Stimulated activated effector memory CD8-positive, alpha-beta T cell treated with anti-CD3 and anti-CD28 coated beads, Interleukin-12 subunit alpha, Interleukin-12 subunit beta, amount 100 ng/mL, for 72 hours (primary cell): ENCODE measurements around the gene TMCC2.
"Not testable (repeated sequence)": the region's sequence is repeated elsewhere in the genome, so short reads cannot be mapped to it uniquely, and the experiment has no call there.

ENCODE experiments used
- ATAC-seq: fragments of 150-1000 bp; cut with Tn5 transposase; 2 replicates; pipeline ENCODE4 v1.10.0; 2021
- DNase-seq, 2 donors: peaks; one replicate each; pipeline ENCODE4 v3.0.0; 2021 to 2022; ENCODE audit warnings: low spot score in 2 of 2
- H3K27ac Mint-ChIP-seq: one replicate; pipeline ENCODE4 v1.8.0; 2022; ENCODE audit warnings: mild to moderate bottlenecking, mixed read lengths
- H3K36me3 Mint-ChIP-seq: one replicate; pipeline ENCODE4 v1.8.0; 2022; ENCODE audit warnings: mild to moderate bottlenecking, mixed read lengths
- H3K4me1 Mint-ChIP-seq: one replicate; pipeline ENCODE4 v1.8.0; 2022; ENCODE audit warnings: mixed read lengths
- H3K4me3 Mint-ChIP-seq: one replicate; pipeline ENCODE4 v1.8.0; 2022; ENCODE audit warnings: mild to moderate bottlenecking, mixed read lengths
- H3K9me3 Mint-ChIP-seq: one replicate; pipeline ENCODE4 v1.8.0; 2022; ENCODE audit warnings: mixed read lengths

Gene TMCC2, protein sequence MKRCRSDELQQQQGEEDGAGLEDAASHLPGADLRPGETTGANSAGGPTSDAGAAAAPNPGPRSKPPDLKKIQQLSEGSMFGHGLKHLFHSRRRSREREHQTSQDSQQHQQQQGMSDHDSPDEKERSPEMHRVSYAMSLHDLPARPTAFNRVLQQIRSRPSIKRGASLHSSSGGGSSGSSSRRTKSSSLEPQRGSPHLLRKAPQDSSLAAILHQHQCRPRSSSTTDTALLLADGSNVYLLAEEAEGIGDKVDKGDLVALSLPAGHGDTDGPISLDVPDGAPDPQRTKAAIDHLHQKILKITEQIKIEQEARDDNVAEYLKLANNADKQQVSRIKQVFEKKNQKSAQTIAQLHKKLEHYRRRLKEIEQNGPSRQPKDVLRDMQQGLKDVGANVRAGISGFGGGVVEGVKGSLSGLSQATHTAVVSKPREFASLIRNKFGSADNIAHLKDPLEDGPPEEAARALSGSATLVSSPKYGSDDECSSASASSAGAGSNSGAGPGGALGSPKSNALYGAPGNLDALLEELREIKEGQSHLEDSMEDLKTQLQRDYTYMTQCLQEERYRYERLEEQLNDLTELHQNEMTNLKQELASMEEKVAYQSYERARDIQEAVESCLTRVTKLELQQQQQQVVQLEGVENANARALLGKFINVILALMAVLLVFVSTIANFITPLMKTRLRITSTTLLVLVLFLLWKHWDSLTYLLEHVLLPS

DNA sequence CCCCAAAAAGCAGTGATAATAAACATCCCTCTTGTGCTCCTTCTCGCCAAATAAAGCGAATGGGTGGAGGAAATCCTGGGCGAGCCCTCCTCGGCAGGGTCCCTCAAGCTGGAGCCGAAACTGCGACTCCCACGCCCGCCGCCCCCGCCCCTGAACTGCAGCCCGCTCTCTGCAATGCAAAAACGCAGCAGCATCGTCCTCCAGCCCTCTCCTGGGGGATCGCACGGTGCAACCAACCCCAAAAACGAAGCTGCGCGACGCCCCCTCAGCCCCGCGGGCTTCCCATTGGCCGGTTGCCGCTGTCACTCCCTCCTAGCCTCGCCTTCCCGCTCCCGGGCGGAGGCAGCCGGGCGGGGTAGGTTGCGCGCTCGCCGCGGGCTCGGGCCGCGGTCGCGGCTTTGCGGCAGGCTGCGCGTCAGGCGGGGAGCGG lies at the start of gene TMCC2:
TMCC2 (plus strand) TSS at position 363 of the 430 bp plus-strand sequence. CDS start 619 bp downstream, outside the sequence.
- peaks cover 45% of the 10 kb centered on the region for H3K4me1 Mint-ChIP-seq
- H3K9me3 Mint-ChIP-seq: no peaks in the 10 kb centered on the region
- H3K4me3 Mint-ChIP-seq: peak within 1 kb of the TSS; percentile 93
- peak; percentile 92 for ATAC-seq
- H3K36me3 Mint-ChIP-seq: peaks cover 5% of the 10 kb centered on the region
- H3K27ac Mint-ChIP-seq: peak within 1 kb of the TSS; percentile 59
- peak; percentile 75 to 92 for DNase-seq

DNA sequence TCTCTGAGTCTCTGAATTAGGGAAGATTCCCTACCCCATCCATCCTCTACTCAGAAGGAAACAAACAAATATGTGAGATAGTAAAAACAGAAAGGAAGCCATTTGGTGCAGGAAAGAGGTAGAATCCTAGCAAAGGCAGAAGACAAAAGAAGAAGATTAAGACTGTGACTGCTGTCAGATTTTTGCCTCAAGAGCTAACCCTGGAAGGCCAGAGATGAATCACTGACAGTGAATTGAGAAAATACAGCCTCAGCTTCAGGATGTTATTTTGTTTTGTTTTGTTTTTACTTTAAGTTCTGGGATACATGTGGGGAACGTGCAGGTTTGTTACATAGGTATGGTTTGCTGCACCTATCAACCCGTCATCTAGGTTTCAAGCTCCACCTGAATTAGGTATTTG lies 47.9 kb upstream of the TMCC2 start:
- DNase-seq: no peak
- no peak overlapping the region for H3K4me3 Mint-ChIP-seq
- ATAC-seq: peak; percentile 67
- no peak overlapping the region for H3K27ac Mint-ChIP-seq
- no peaks in the 10 kb centered on the region for H3K9me3 Mint-ChIP-seq
- H3K4me1 Mint-ChIP-seq: peaks cover 39% of the 10 kb centered on the region
- peaks cover 87% of the 10 kb centered on the region for H3K36me3 Mint-ChIP-seq

DNA sequence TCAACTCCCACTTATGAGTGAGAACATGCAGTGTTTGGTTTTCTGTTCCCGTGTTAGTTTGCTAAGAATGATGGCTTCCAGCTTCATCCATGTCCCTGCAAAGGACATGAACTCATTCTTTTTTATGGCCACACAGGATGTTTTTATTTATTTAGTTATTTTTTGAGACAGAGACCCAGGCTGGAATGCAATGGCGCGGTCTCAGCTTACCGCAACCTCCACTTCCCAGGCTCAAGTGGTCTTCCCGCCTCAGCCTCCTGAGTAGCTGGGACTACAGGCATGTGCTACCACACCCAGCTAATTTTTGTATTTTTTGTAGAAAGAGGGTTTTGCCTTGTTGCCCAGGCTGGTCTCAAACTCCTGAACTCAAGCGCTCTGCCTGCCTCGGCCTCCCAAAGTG lies 47.4 kb upstream of the TMCC2 start:
- H3K27ac Mint-ChIP-seq, H3K4me3 Mint-ChIP-seq, ATAC-seq, H3K9me3 Mint-ChIP-seq, DNase-seq: not testable (repeated sequence)
- peaks cover 39% of the 10 kb centered on the region for H3K4me1 Mint-ChIP-seq
- peaks cover 84% of the 10 kb centered on the region for H3K36me3 Mint-ChIP-seq

DNA sequence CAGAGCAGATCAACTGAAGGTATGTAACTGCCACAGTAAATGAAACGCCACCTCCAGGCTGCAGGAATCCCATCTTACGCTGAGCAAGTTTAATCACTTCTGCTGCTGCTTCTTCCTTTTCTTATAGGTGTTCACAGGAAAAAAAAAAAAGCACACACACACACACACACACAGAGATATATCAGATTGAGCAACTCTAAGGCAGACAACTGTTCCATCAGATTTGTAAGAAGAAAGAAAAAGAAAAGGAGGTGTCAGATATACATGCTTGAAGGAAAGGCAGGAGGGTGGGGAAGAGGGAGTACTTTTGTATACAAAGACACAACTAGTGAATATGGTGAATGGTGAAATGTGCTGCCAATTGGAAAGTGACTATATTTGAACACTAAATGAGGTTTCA lies 44.8 kb upstream of the TMCC2 start:
- peaks cover 76% of the 10 kb centered on the region for H3K36me3 Mint-ChIP-seq
- no peak overlapping the region for H3K27ac Mint-ChIP-seq
- no peak overlapping the region for H3K4me3 Mint-ChIP-seq
- DNase-seq (no peak), ATAC-seq (no peak)
- H3K4me1 Mint-ChIP-seq: peaks cover 63% of the 10 kb centered on the region
- no peaks in the 10 kb centered on the region for H3K9me3 Mint-ChIP-seq

DNA sequence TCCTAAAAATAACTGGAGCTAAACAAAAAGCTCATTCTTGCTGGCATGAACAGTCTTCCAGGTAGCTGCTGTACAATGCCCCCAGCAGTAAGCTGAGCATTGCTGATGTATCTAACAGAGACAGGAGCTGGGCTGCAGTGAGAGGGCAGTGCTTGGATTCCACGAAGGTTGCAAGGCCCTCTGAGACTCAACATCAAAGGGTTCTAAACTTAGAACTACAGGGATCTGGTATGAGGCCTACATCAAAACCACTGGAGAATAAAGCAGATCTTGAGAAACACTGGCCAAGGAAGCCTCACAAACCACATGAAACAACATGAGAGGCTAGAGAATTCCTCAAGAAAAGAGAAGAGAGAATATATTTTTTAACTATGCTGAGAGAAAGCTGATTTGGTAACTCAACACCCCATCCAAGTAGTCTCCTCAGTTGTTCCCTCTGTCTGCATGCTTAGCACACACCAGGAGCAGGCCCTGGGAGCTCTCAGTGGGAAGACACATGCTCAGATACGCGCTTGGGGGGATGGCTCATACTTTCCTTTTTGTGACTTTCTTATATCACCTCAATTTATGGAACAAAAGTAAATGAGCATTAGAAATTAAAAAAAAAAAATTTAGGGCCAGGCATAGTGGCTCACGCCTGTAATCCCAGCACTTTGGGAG lies 43.9 kb upstream of the TMCC2 start:
- Mint-ChIP-seq H3K4me3 (peak overlapping the region; percentile 27), H3K27ac (peak overlapping the region; percentile 90), H3K4me1 (peaks cover 64% of the 10 kb centered on the region), H3K36me3 (peaks cover 68% of the 10 kb centered on the region), H3K9me3 (no peaks in the 10 kb centered on the region)
- ATAC-seq (no peak), DNase-seq (no peak)

DNA sequence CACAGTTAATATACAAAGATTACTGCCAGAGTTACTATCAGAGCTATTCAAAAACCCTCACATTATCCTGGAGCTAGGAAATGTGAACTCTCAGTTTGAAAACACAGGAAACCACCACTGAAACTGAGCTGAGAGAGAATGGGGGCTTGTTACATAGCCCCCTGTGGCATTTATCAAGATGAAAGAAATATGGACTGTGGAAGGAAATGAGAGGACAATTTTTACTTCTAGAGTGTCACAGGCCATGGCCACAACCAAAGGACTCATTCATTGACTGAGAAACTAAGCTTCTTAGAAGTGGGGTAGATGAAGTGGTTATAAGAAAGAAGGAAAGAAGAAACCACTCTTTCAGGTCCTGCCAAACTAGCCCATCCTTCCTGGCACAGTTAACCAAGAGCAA lies 41.6 kb upstream of the TMCC2 start:
- Mint-ChIP-seq H3K9me3 (no peaks in the 10 kb centered on the region), H3K27ac (peak overlapping the region; percentile 60), H3K36me3 (peaks cover 48% of the 10 kb centered on the region), H3K4me1 (peaks cover 71% of the 10 kb centered on the region), H3K4me3 (peak overlapping the region; percentile 22)
- DNase-seq (no peak), ATAC-seq (peak; percentile 95)

DNA sequence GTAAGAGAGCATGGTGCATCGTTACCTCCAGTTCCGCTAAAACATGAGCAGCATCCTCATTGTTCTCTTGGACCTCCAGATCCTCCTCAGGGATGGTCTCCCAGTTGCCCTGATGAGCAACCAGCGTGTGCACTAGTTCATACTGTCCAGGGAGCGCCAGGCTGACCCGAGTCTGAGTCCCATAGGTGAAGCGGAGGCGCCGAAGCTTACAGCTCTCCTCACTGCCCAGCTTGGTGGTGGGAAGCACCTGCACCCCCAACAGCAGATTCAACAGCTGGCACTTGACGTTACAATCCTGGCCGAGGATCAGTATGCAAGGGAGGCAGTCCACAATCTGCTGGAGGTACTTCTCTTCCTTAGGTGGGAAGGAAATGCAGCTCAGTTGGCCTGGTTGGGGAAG lies 40.3 kb upstream of the TMCC2 start:
- H3K36me3 Mint-ChIP-seq: peaks cover 36% of the 10 kb centered on the region
- no peak overlapping the region for H3K4me3 Mint-ChIP-seq
- DNase-seq (no peak), ATAC-seq (no peak)
- peaks cover 81% of the 10 kb centered on the region for H3K4me1 Mint-ChIP-seq
- peak overlapping the region; percentile 11 for H3K27ac Mint-ChIP-seq
- no peaks in the 10 kb centered on the region for H3K9me3 Mint-ChIP-seq

DNA sequence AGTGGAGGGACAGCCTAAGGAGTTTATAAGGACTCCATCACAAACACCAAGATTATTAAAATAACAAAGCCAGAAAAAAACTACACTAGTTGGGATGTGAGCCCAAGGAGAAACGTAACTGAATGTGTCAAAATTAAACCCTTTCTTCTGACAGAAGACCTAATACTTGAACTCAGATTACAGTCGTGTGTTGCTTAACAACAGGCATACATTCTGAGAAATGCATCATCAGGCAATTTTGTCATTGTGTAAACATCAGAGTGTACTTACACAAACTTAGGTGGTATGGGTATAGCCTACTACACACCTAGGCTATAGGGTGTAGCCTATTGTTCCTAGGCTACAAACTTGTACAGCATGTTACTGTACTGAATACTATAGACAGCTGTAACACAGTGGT lies 39.6 kb upstream of the TMCC2 start:
- Mint-ChIP-seq H3K9me3 (no peaks in the 10 kb centered on the region), H3K4me3 (no peak overlapping the region), H3K4me1 (peaks cover 80% of the 10 kb centered on the region), H3K27ac (peak overlapping the region; percentile 11), H3K36me3 (peaks cover 29% of the 10 kb centered on the region)
- DNase-seq (no peak), ATAC-seq (no peak)

DNA sequence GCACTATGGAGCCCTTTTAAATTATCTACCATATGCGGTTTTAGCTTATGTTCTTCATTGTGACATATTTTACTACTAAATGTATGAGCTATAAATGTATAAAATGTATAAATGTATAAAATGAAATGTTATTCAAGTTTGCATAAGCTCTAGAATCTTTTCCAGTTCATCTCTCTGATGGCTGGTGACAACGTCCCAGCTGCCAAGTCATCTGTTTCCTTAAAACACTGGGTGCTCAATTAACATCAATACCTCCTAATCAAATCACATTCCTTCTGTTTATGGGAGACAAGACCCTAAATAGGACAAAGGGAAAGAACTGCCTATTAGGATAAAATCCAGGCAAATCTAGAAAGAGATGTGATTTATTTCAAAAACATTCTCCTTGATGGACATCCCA lies 39.1 kb upstream of the TMCC2 start:
- H3K4me3 Mint-ChIP-seq: no peak overlapping the region

DNA sequence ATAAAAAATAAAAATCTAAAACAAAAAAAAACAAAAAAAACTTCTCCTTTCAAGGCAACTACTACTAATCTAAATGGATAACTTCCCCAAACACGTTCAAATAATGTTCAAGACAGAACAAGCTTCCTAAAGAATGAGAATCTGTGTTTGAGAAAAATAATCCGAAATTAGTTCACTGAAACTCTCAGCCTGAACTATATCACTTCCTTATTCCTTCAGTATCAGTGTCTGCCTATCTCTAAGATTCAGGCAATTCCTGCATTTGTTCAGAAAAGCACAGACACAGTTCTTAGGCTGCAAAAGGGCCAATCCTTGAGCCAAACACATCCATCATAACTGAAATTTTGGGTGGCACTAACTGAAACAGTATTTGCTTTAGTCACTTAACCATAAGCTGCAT lies 38.6 kb upstream of the TMCC2 start:
- Mint-ChIP-seq H3K4me3 (no peak overlapping the region), H3K36me3 (peaks cover 19% of the 10 kb centered on the region), H3K4me1 (peaks cover 75% of the 10 kb centered on the region), H3K9me3 (no peaks in the 10 kb centered on the region), H3K27ac (peak overlapping the region; percentile 52)
- ATAC-seq (no peak), DNase-seq (no peak)

More for the DNA sequence above, 39.1 kb upstream of the TMCC2 start:
- H3K36me3 Mint-ChIP-seq: peaks cover 24% of the 10 kb centered on the region
- DNase-seq (no peak), ATAC-seq (no peak)
- H3K27ac Mint-ChIP-seq: peak overlapping the region; percentile 52
- peaks cover 80% of the 10 kb centered on the region for H3K4me1 Mint-ChIP-seq
- no peaks in the 10 kb centered on the region for H3K9me3 Mint-ChIP-seq

DNA sequence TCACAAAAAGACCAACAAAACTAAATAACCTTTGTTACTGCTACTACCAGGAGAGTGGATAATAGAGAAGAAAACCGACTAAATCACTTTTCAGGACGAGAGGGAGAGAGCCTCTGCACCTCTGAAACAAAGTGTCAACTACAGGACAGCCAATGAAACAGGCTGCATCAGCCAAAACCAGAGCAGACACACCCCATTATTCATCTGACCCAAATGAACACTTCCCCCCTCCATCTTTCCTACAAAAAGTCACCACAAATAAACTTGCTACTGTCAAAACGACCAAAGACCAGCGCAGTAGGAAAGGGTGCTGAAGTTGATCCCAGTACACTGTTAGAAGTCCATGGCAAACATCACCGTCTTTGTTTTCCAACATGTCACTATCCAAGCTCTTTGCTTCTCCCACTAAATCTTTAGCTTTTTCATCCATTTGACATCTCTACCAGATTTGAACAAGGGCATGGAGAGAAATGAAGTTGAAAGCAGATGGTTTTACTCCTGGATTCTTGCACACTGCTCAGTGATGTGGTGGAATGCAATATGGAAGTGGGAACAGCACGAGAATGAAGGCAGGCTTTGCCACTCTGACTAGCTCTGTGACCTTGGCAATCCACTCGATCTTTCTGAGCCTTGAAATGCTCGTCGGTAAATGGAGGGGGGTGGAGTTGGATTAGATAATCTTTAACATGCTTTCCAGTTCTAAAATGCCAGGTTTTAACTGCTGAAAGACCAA lies 36.7 kb upstream of the TMCC2 start:
- ATAC-seq (no peak), DNase-seq (no peak)
- Mint-ChIP-seq H3K9me3 (no peaks in the 10 kb centered on the region), H3K36me3 (peaks cover 6% of the 10 kb centered on the region), H3K4me1 (peaks cover 74% of the 10 kb centered on the region), H3K4me3 (no peak overlapping the region), H3K27ac (peak overlapping the region; percentile 46)

DNA sequence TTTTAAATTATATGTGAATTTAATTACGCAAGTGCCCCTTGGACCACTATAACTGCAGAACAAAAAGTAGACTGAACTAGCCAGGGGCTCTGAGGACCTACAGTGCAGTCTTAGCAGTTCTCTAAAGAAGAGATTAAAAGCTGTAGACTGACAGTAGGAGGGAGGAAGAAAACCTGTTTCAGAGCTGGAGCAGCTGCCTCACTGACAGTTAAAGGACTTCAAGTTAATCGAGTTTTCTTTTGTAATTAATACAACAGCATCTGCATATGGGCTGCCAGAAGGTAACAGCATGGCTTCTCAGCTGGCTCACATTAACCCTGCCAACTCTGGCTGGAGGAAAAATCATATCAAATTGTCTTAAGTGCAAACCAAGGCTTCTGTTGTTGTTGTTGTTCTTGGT lies 36.1 kb upstream of the TMCC2 start:
- Mint-ChIP-seq H3K27ac (peak overlapping the region; percentile 14), H3K4me1 (peaks cover 70% of the 10 kb centered on the region), H3K4me3 (no peak overlapping the region), H3K9me3 (no peaks in the 10 kb centered on the region), H3K36me3 (peaks cover 10% of the 10 kb centered on the region)
- no peak for DNase-seq
- ATAC-seq: no peak

DNA sequence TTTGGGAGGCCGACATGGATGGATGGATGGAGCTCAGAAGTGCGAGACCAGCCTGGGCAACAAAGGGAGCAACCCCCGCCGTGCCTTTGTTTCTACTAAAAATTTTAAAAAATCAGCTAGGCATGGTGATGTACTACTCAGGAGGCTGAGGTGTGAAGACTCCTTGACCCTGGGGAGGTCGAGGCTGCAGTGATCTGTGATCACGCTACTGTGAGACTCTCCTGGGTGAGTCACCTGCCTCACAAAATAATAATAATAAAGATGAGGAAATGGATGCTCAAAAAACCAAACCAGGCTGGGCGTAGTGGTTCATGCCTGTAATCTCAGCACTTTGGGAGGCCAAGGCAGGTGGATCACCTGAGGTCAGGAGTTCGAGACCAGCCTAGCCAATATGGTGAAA lies 35.5 kb upstream of the TMCC2 start:
- Mint-ChIP-seq H3K9me3 (no peaks in the 10 kb centered on the region), H3K36me3 (peaks cover 10% of the 10 kb centered on the region), H3K4me1 (peaks cover 63% of the 10 kb centered on the region), H3K27ac (peak overlapping the region; percentile 14), H3K4me3 (no peak overlapping the region)
- ATAC-seq: no peak
- no peak for DNase-seq

DNA sequence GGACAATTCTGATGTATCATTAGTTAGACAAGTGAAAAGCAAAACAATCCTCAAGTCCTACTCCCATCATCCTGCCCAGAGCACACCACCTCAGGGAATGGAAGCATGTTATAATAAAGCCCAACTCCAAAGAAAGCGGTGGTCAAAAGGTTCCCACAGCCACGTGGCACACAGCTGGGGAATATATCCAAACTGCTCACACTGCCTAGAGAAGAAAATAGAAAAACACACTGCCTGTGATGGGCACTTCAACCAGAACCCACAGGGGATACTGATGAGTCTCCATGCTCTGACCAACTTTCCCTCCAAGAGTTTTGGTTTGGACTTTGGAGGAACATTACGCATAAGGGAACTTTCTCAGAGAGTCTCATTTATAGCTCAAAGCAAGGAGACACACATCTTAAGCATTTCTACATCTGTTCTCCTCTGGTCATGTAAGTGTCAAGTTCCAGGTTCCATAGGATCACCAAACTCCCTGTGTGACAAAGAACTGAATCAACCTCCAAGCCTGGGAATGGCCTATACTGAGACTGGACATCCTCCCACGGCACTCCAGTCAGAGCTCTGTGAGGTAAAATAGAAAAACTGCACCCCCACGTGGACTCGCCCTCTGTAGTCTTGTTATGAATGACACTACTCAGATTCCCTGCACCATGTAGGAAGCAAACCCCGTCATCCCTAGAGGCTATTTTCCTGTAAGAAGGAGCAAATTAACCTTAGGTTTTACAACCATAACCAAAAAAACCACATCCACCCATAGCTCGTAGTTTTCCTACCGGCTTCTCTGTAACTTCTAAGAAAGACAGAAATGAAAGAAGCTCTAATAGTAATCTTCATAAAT lies 28.4 kb upstream of the TMCC2 start:
- peak overlapping the region; percentile 86 for H3K27ac Mint-ChIP-seq
- DNase-seq: peak; percentile 22 to 82
- peaks cover 17% of the 10 kb centered on the region for H3K36me3 Mint-ChIP-seq
- H3K4me3 Mint-ChIP-seq: peak overlapping the region; percentile 53
- no peaks in the 10 kb centered on the region for H3K9me3 Mint-ChIP-seq
- peak; percentile 81 for ATAC-seq
- H3K4me1 Mint-ChIP-seq: peaks cover 60% of the 10 kb centered on the region
